NCI-H1105 (cell line): ENCODE measurements around the gene TAF11L2.
"Not testable (repeated sequence)": the region's sequence is repeated elsewhere in the genome, so short reads cannot be mapped to it uniquely, and the experiment has no call there.

Experiments used
- DNase-seq: peaks from one replicate; lab custom pipeline; 2025; lab: John Stamatoyannopoulos, UW

Gene TAF11L2

GRCh38 chr5:17497931-17498330 is at the start of gene TAF11L2:
Gene TAF11L2 (plus strand): TSS chr5:17498231.
- not testable (repeated sequence) for DNase-seq

DNA sequence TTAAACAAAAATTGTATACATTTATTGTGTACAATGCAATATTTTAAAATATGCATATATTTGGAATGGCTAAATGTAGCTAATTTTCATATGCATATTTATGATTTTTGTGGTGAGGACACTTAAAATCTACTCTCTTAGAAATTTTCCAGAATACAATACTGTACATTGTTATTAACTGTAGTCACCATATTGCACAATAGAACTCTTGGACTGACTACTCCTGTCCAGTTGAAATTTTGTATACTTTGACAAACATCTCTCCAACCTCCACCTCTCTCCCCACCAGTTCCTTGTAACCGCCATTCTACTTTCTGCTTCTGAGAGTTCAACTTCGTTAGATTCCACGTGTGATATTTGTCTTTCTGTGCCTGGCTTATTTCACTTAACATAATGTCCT is 49.2 kb upstream of the TAF11L2 start:
- no peak for DNase-seq

GRCh38 chr5:17452936-17453335 is 45.1 kb upstream of the TAF11L2 start:
- no peak for DNase-seq

DNA sequence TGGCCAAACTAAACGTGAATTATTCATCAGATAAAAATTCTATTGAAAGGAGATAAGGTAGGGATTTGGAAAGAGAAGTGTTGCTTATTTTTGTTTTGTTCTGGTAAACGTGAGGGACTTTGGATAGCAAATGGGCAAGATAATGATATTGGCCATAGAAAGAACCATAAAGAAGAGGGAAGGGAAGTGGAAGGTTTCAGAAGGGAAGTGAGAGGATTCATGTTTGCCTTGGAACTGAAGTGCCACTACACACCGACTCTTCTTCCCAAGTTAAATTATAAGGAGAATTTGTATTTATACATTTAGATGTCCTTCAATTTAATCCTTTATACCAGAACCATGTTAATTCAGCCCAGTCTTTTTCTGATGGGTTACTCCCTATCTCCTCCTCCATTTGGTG is 42.1 kb upstream of the TAF11L2 start:
- DNase-seq: no peak

GRCh38 chr5:17461793-17462192 is 36.2 kb upstream of the TAF11L2 start:
- DNase-seq: no peak

DNA sequence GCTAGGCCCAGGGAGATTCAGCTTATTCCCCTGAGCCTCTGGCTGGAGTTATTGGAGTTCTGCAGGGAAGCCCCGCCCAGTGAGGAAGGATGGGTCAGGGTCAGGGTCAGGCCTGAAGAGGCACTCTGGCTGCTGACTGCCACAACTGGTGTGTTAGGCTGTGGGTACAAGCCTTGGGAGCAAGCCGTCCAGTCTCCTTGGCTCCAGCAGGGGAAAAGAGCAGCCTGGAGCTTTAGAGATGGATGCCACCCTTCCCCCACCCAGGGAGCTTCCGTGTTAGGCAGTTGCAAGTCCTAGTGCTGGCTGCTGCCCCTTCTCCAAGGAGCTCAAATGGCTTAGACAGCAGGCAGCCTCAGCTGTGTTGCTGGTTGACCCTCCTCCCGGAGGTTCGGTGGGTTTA is 34.4 kb upstream of the TAF11L2 start:
- no peak for DNase-seq

GRCh38 chr5:17470064-17470463 is 28.0 kb upstream of the TAF11L2 start:
- no peak for DNase-seq

- not testable (repeated sequence) for DNase-seq
These were observed 23.0 kb upstream of the TAF11L2 start for GRCh38 chr5:17475064-17475463.

- DNase-seq: no peak
These were observed 21.0 kb upstream of the TAF11L2 start for GRCh38 chr5:17477043-17477442.

GRCh38 chr5:17477573-17478265 is 20.3 kb upstream of the TAF11L2 start:
- DNase-seq: no peak

DNA sequence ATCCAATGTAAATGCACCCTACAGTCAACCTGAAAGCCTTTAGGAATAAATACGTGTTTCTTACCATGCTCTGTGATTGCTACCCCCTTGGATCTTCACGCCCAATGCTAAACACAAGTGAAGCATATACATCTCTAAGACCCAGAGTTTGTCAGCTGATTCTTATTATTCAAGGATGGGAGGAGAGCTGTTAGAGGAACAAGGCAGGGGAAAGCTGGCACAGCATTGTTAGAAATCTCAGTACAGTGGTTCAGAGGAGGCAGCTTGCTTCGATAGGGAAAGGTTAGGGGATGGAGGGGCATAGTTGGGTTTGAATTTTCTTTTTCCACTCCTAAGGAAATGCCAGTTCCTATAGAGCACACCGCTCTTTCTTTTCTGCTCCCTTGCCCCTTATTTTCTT is 16.7 kb upstream of the TAF11L2 start:
- no peak for DNase-seq

DNA sequence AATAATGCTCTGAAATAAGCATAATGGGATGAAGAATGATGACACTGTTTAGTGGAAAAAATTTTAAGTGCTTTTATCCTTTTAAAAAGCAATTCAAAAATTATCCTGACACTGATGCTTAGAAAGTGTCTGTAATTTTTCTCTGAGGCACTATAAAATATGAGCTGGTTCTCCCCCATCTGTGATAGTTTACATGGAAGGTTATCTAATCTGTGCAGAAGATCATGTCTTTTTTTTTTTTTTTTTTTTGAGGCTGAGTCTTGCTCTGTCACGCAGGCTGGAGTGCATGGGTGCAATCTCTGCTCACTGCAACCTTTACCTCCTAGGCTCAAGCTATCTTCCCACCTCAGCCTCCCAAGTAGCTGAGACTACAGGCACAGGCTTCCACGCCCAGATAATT is 15.2 kb upstream of the TAF11L2 start:
- no peak for DNase-seq

GRCh38 chr5:17486464-17487173 is 11.4 kb upstream of the TAF11L2 start:
- not testable (repeated sequence) for DNase-seq

DNA sequence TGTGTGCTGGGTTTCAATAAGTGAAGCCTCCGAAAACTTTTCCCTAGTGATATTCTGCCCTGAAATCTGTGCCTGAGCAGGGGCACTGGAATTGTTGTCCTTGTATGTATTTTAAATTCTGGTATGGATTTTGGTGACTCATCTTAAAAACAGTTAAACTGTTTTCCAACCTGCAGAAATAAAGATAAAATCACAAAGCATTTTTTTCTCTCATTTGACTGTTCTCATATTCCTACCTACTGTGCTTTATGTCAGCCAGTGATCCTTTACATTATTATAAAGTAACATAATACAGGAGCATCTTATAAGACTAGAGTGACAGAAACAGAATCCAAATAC is 10.9 kb upstream of the TAF11L2 start:
- no peak for DNase-seq

- DNase-seq: not testable (repeated sequence)
These were observed 6.8 kb upstream of the TAF11L2 start for GRCh38 chr5:17491257-17491656.

DNA sequence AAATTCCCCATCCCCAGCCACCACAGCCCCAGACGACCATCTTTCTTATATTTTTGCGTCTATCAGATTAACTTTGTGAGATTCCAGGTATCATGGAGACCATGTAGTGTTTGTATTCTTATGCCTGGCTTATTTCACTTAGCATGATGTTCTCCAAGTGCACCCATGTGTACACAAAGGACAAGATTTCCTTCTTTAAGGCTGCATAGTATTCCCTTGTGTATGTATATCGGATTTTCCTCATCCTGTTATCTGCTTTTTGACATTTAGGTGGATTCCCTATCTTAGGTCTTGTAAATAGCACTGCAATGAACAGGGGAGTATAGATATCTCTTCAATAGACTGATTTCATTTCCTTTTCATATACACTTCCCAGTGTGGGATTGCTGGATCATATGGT is 5.3 kb upstream of the TAF11L2 start:
- DNase-seq: no peak

DNA sequence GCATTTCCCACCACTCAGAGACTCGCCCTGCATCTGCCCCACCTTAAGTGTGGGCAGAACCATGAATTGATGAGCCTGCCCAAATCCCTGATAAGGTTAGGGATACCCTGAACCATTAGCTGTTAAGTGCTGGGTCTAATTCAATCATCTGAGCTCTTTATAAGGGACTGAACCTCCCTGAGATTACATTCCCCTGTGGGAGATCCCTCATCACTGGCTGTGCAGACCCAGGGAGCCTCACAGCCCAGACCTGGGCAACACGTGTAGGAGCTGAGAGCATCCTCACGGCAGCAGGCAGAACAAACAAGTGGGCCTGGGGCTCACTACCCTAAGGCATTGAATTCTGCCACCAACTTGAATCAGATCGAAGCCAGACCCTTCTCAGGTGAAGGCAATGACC is 585 bp upstream of the TAF11L2 start:
- DNase-seq: no peak

GRCh38 chr5:17511775-17512325 is 13.8 kb downstream of the TAF11L2 start:
- no peak for DNase-seq

- not testable (repeated sequence) for DNase-seq
These were observed 19.5 kb downstream of the TAF11L2 start for GRCh38 chr5:17517526-17517925.

- DNase-seq: not testable (repeated sequence)
These were observed 20.0 kb downstream of the TAF11L2 start, which contains the start of gene TAF11L3 for GRCh38 chr5:17518067-17518466. Gene TAF11L3 (plus strand): TSS chr5:17518367.

DNA sequence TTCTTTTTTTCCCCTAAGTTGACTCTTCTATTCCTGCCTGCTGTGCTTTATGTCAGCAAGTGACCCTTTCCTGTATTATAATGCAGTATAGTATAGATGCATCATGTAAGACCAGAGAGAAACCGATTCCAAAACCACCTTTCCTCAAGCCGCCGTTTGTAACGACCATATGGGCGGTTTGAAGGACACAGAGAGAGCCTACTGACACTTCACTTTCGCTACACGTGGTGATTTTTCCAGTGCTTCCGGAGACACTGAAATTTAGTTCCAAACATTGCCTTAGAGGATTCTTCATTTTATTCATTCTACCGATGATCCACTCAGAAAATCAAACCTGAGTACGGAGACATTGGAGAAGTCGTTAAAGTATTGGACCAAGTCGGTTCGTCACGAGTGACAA is 21.5 kb downstream of the TAF11L2 start:
- DNase-seq: not testable (repeated sequence)

DNA sequence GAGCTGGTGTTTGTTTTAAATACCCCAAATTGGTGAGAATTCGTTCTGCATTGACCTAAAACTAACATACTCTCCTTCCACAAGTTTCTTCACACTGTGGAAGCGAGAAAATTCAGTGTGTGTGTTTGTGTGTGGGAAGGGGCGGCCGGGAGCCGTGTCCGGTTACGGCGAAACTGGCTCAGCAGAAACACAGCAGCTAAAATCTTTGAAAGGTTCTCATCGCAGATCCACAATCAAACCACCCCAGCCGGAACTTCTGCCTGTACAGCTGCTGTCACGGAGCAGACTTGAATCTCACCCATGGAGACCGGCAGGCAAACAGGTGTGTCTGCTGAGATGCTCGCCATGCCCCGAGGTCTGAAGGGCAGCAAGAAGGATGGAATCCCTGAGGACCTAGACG is 23.5 kb downstream of the TAF11L2 start, which contains the start of gene TAF11L4:
Gene TAF11L4 (plus strand): TSS at position 301 of the 400 bp plus-strand sequence.
- not testable (repeated sequence) for DNase-seq

DNA sequence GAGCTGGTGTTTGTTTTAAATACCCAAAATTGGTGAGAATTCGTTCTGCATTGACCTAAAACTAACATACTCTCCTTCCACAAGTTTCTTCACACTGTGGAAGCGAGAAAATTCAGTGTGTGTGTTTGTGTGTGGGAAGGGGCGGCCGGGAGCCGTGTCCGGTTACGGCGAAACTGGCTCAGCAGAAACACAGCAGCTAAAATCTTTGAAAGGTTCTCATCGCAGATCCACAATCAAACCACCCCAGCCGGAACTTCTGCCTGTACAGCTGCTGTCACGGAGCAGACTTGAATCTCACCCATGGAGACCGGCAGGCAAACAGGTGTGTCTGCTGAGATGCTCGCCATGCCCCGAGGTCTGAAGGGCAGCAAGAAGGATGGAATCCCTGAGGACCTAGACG is 26.9 kb downstream of the TAF11L2 start, which contains the start of gene TAF11L5:
Gene TAF11L5 (plus strand): TSS at position 301 of the 400 bp plus-strand sequence.
- not testable (repeated sequence) for DNase-seq
